SKM-1 treated with dmso at 0.1 percent for 144 hours (cell line): Measurements from ENCODE around the gene PTGES3.
A peak's percentile ranks its signal among the peaks of the same experiment; 100 is the strongest.

Experiments used
- DNase-seq: peaks from one replicate; lab custom pipeline; 2025; ENCODE audit not compliant: unreplicated experiment; lab: John Stamatoyannopoulos, UW

The PTGES3 gene

GRCh38 chr12:56630180-56630632 is 57.9 kb downstream of the PTGES3 start, which contains the start of gene BAZ2A:
TSS of gene BAZ2A (minus strand) at chr12:56630326. CDS start at chr12:56617530, 12,796 bp downstream.
- DNase-seq, result peak; percentile 52

- no peak for DNase-seq
These were observed 58.5 kb downstream of the PTGES3 start for GRCh38 chr12:56629459-56630179.

- DNase-seq, result peak; percentile 5
These were observed 59.2 kb downstream of the PTGES3 start for GRCh38 chr12:56628671-56629458.

- no peak for DNase-seq
These were observed 61.4 kb downstream of the PTGES3 start for GRCh38 chr12:56626701-56627100.

- no peak for DNase-seq
These were observed 65.5 kb downstream of the PTGES3 start for GRCh38 chr12:56622535-56622934.

GRCh38 chr12:56616925-56617324 is 71.2 kb downstream of the PTGES3 start:
- DNase-seq, result no peak

GRCh38 chr12:56616244-56616643 is 71.8 kb downstream of the PTGES3 start:
- DNase-seq, result no peak

- no peak for DNase-seq
These were observed 73.5 kb downstream of the PTGES3 start for GRCh38 chr12:56614627-56615026.
